G401 (cell line): ENCODE results near the gene CERT1. TPM values are rescaled to one million over a fixed set of nuclear protein-coding genes. Genes with fewer than 3 reads are reported as not detected.

Experiments used
- DNase-seq: peaks from one replicate; pipeline ENCODE4 v3.0.0-alpha.2; 2015; ENCODE audit warnings: low spot score
- in situ Hi-C: cut with HindIII; loops from 2 replicates; pipeline ENCODE4 v1.10.0; 2016; ENCODE audit warnings: low sequenced_read_pairs, mixed read lengths
- total RNA-seq: library from RNA; depleted of rRNA; stranded (reverse); fragments of >200 nt; shearing (Covaris generic); gene quantifications from 2 replicates; pipeline ENCODE4 v1.2.3, GENCODE V29; 2014

CERT1 gene
- total RNA-seq, 1 experiment from 2014 or later: 52.5 TPM

GRCh38 chr5:75364571-75365280 is 146.7 kb downstream of the CERT1 start:
- peak; percentile 62 for DNase-seq
- in situ Hi-C loops: no loop called here

- in situ Hi-C loops: no loop called here
- peak; percentile 63 for DNase-seq
Observed at GRCh38 chr5:75363726-75364495, 147.5 kb downstream of the CERT1 start.

GRCh38 chr5:75363111-75363510 is 148.3 kb downstream of the CERT1 start:
- in situ Hi-C loops: no loop called here
- DNase-seq: peak; percentile 23

- DNase-seq: no peak
- in situ Hi-C loops: no loop called here
Observed at GRCh38 chr5:75362474-75362975, 148.9 kb downstream of the CERT1 start.

- in situ Hi-C loops: no loop called here
- DNase-seq: peak; percentile 33
Observed at GRCh38 chr5:75361310-75361709, 150.1 kb downstream of the CERT1 start.

GRCh38 chr5:75358117-75358516 is 153.3 kb downstream of the CERT1 start:
- DNase-seq: no peak
- in situ Hi-C loops: loop anchor here (10.0 kb wide), 1 partner anchor 327 kb away; no protein-coding TSS in a partner anchor

- in situ Hi-C loops: loop anchor here (10.0 kb wide), 1 partner anchor 328 kb away; no protein-coding TSS in a partner anchor
Observed at GRCh38 chr5:75356719-75357118, 154.7 kb downstream of the CERT1 start.

GRCh38 chr5:75355236-75355635 is 156.2 kb downstream of the CERT1 start:
- DNase-seq: no peak
- in situ Hi-C loops: loop anchor here (10.0 kb wide), 1 partner anchor 330 kb away; no protein-coding TSS in a partner anchor

More at GRCh38 chr5:75356719-75357118, 154.7 kb downstream of the CERT1 start:
- DNase-seq: no peak

- DNase-seq: no peak
- in situ Hi-C loops: loop anchor here (10.0 kb wide), 1 partner anchor 333 kb away; no protein-coding TSS in a partner anchor
Observed at GRCh38 chr5:75351139-75351926, 160.1 kb downstream of the CERT1 start.

GRCh38 chr5:75349663-75350062 is 161.8 kb downstream of the CERT1 start:
- in situ Hi-C loops: loop anchor here (10.0 kb wide), 1 partner anchor 335 kb away; no protein-coding TSS in a partner anchor
- no peak for DNase-seq

- in situ Hi-C loops: no loop called here
- DNase-seq: no peak
Observed at GRCh38 chr5:75348241-75348640, 163.2 kb downstream of the CERT1 start.

GRCh38 chr5:75342836-75343235 is 168.6 kb downstream of the CERT1 start:
- in situ Hi-C loops: no loop called here
- DNase-seq: no peak

GRCh38 chr5:75341934-75342333 is 169.5 kb downstream of the CERT1 start:
- in situ Hi-C loops: no loop called here
- no peak for DNase-seq

GRCh38 chr5:75340714-75341478 is 170.5 kb downstream of the CERT1 start:
- DNase-seq: no peak

GRCh38 chr5:75338408-75338807 is 173.0 kb downstream of the CERT1 start:
- in situ Hi-C loops: no loop called here
- no peak for DNase-seq

More at GRCh38 chr5:75340714-75341478, 170.5 kb downstream of the CERT1 start:
- in situ Hi-C loops: no loop called here

GRCh38 chr5:75337366-75338021 is 173.9 kb downstream of the CERT1 start:
- DNase-seq: peak; percentile 37
- in situ Hi-C loops: no loop called here

GRCh38 chr5:75336615-75337336 is 174.7 kb downstream of the CERT1 start, which contains the start of gene HMGCR:
HMGCR (plus strand) TSS chr5:75337220; CDS start chr5:75342606, 5,386 bp downstream.
- DNase-seq: peak; percentile 100
- in situ Hi-C loops: no loop called here
